Smooth muscle cell of the brain vasculature (primary cell): ENCODE data around the gene TBCB.
"Not testable (repeated sequence)": the region's sequence is repeated elsewhere in the genome, so short reads cannot be mapped to it uniquely, and the experiment has no call there.

Experiments
- DNase-seq: peaks from one replicate; pipeline ENCODE4 v3.0.0-alpha.2; 2012; ENCODE audit warnings: low read depth, low spot score

Gene TBCB

GRCh38 chr19:36115453-36116343 is at the start of gene TBCB:
TSS of gene TBCB (plus strand) at chr19:36115468. CDS start at chr19:36115561, 93 bp downstream.
- no peak for DNase-seq

- no peak for DNase-seq
These were observed 47.6 kb upstream of the TBCB start for GRCh38 chr19:36067681-36068080.

- not testable (repeated sequence) for DNase-seq
These were observed 46.3 kb upstream of the TBCB start for GRCh38 chr19:36068810-36069499.

- DNase-seq: no peak
These were observed 43.2 kb upstream of the TBCB start for GRCh38 chr19:36072081-36072480.

GRCh38 chr19:36073121-36073876 is 42.0 kb upstream of the TBCB start:
- no peak for DNase-seq

GRCh38 chr19:36079389-36079945 is 35.8 kb upstream of the TBCB start:
- no peak for DNase-seq

- DNase-seq: no peak
These were observed 33.9 kb upstream of the TBCB start for GRCh38 chr19:36081385-36081784.

- DNase-seq: no peak
These were observed 33.4 kb upstream of the TBCB start for GRCh38 chr19:36081894-36082293.

- DNase-seq: no peak
These were observed 32.4 kb upstream of the TBCB start for GRCh38 chr19:36082916-36083315.

- DNase-seq: no peak
These were observed 30.8 kb upstream of the TBCB start for GRCh38 chr19:36084231-36085009.

GRCh38 chr19:36086326-36086725 is 28.9 kb upstream of the TBCB start:
- DNase-seq: no peak

GRCh38 chr19:36089847-36090246 is 25.4 kb upstream of the TBCB start:
- DNase-seq: no peak

- no peak for DNase-seq
These were observed 24.2 kb upstream of the TBCB start for GRCh38 chr19:36090910-36091695.

GRCh38 chr19:36092566-36092965 is 22.7 kb upstream of the TBCB start:
- no peak for DNase-seq

GRCh38 chr19:36093146-36093662 is 22.1 kb upstream of the TBCB start:
- no peak for DNase-seq

- no peak for DNase-seq
These were observed 21.6 kb upstream of the TBCB start for GRCh38 chr19:36093687-36094086.

- no peak for DNase-seq
These were observed 18.2 kb upstream of the TBCB start for GRCh38 chr19:36097036-36097435.

- DNase-seq: no peak
These were observed 16.0 kb upstream of the TBCB start for GRCh38 chr19:36099166-36099785.

GRCh38 chr19:36100476-36100875 is 14.8 kb upstream of the TBCB start:
- no peak for DNase-seq
